Activated T-helper 2 cell treated with anti-CD3 and anti-CD28 coated beads, Interferon-gamma antibody, Interleukin-2, Interleukin-4, amounts not matched to agents 10 μg/mL and 5 μg/mL and 100 μg/mL, durations not matched to agents 14 hours and 24 hours and 36 hours (primary cell): ENCODE measurements around the gene FOXF1. TPM values are rescaled to one million over a fixed set of nuclear protein-coding genes. Genes with fewer than 3 reads are reported as not detected.

Experiments used
- DNase-seq: peaks from one replicate; pipeline ENCODE4 v3.0.0; 2021; ENCODE audit warnings: low spot score
- H3K27ac Mint-ChIP-seq: one replicate; pipeline ENCODE4 v1.8.0; 2021; ENCODE audit warnings: mixed read lengths
- H3K27me3 Mint-ChIP-seq: one replicate; pipeline ENCODE4 v1.8.0; 2021; ENCODE audit warnings: low read depth, mixed read lengths
- H3K36me3 Mint-ChIP-seq: one replicate; pipeline ENCODE4 v1.8.0; 2021; ENCODE audit warnings: low read depth, mixed read lengths
- H3K4me1 Mint-ChIP-seq: one replicate; pipeline ENCODE4 v1.8.0; 2021; ENCODE audit warnings: low read depth, mixed read lengths
- H3K4me3 Mint-ChIP-seq: one replicate; pipeline ENCODE4 v1.8.0; 2021; ENCODE audit warnings: low read depth, mild to moderate bottlenecking, moderate library complexity, mixed read lengths
- H3K9me3 Mint-ChIP-seq: one replicate; pipeline ENCODE4 v1.8.0; 2021; ENCODE audit warnings: mixed read lengths
- intact Hi-C: fragments of 100-400 bp; cut with micrococcal nuclease; formaldehyde crosslinking; loops from one replicate; pipeline ENCODE4 v1.15.1; 2023
- total RNA-seq: library from RNA; stranded (reverse); gene quantifications from 2 replicates; pipeline ENCODE4 v1.2.3, GENCODE V29; 2022

FOXF1 gene
- total RNA-seq, 1 donor from 2014 or later, result not detected

GRCh38 chr16:86556576-86556975, 46.2 kb downstream of the FOXF1 start:
- no peaks in the 10 kb centered on the region for H3K9me3 Mint-ChIP-seq
- no peak overlapping the region for H3K27ac Mint-ChIP-seq
- H3K4me3 Mint-ChIP-seq, result peak overlapping the region; percentile 86
- peaks cover 14% of the 10 kb centered on the region for H3K36me3 Mint-ChIP-seq
- intact Hi-C loops, result loop anchor here (10.0 kb wide), 1 partner anchor 828 kb away; the partner anchor contains the start of gene FBXO31
- no peak for DNase-seq
- H3K27me3 Mint-ChIP-seq, result peaks cover 8% of the 10 kb centered on the region
- peaks cover 16% of the 10 kb centered on the region for H3K4me1 Mint-ChIP-seq

- Mint-ChIP-seq H3K27me3 (peaks cover 8% of the 10 kb centered on the region), H3K4me1 (peaks cover 13% of the 10 kb centered on the region), H3K4me3 (no peak overlapping the region), H3K36me3 (peaks cover 7% of the 10 kb centered on the region), H3K27ac (no peak overlapping the region), H3K9me3 (no peaks in the 10 kb centered on the region)
- intact Hi-C loops, result loop anchor here (10.0 kb wide), 1 partner anchor 827 kb away; the partner anchor contains the start of gene FBXO31
- no peak for DNase-seq
These were observed 47.3 kb downstream of the FOXF1 start for GRCh38 chr16:86557587-86557986.

DNA sequence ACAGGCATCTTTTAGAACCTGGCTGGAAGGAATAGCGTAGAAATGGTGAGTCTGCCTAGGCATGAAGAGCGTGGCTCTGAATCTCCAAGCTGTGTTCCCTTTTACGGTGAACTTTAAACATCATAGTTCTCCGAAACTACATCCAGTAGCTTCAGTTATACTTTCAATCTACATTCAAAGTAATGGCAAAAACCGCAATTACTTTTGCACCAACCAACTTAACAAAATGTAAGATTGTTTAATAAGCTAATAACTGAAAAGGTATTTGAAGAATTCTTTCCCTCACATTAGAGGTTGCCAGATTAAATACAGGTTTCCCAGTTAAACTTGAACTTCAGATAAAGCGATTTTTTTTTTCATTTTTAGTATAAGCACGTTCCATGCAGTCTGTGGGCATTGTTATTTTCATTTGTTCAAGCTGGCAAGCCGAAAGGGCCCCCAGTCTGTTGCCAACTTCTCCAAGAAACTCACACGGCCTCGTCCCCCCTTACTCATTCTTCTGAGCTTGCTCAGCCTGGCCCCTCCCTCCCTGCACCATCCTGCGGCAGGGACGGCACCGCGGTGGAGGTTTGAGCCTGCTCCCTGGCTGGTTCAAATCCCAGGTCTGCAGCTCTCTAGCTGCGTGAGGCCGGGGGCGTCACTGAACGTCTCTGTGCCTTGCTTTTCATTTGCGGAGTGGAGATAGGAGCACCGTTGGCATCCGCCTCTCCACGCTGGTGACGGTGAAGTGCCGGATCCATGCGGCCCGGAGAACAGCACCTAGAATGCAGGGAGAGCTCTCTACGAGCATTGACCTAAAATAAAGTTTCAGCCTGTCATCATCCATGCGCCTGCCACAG, 48.2 kb downstream of the FOXF1 start:
- Mint-ChIP-seq H3K27ac (no peak overlapping the region), H3K4me1 (peaks cover 11% of the 10 kb centered on the region), H3K36me3 (peaks cover 3% of the 10 kb centered on the region), H3K27me3 (peaks cover 15% of the 10 kb centered on the region), H3K4me3 (no peak overlapping the region), H3K9me3 (no peaks in the 10 kb centered on the region)
- intact Hi-C loops, result loop anchor here (10.0 kb wide), 1 partner anchor 826 kb away; the partner anchor contains the start of gene FBXO31
- no peak for DNase-seq

GRCh38 chr16:86559802-86560305, 49.5 kb downstream of the FOXF1 start:
- peaks cover 27% of the 10 kb centered on the region for H3K27me3 Mint-ChIP-seq

DNA sequence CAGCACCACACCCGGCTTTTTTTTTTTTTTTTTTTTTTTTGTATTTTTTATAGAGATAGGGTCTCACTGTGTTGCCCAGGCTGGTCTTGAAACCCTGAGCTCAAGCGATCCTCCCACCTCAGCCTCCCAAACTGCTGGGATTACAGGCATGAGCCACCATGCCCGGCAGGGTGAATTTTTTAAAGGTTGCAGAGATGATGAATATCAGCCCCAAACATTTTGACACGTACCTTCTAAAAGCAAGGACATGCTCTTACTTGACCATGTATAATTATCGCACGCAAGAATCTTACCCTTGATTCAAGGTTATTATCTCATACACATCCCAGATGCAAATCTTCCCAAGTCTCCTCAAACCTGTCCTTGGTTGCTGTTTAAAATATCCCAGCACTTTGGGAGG, 52.0 kb downstream of the FOXF1 start:
- Mint-ChIP-seq H3K4me1 (peaks cover 5% of the 10 kb centered on the region), H3K9me3 (no peaks in the 10 kb centered on the region), H3K27me3 (peaks cover 44% of the 10 kb centered on the region), H3K27ac (no peak overlapping the region), H3K4me3 (no peak overlapping the region), H3K36me3 (no peaks in the 10 kb centered on the region)
- intact Hi-C loops, result loop anchor here (5.0 to 10.0 kb wide), 2 partner anchors 172 to 515 kb away; no protein-coding TSS in a partner anchor
- no peak for DNase-seq

More at GRCh38 chr16:86559802-86560305, 49.5 kb downstream of the FOXF1 start:
- Mint-ChIP-seq H3K4me1 (peaks cover 9% of the 10 kb centered on the region), H3K36me3 (peaks cover 2% of the 10 kb centered on the region), H3K27ac (no peak overlapping the region), H3K4me3 (no peak overlapping the region), H3K9me3 (no peaks in the 10 kb centered on the region)
- DNase-seq, result no peak
- intact Hi-C loops, result loop anchor here (5.0 to 10.0 kb wide), 3 partner anchors 175 to 825 kb away; partner anchors contain the start of gene FBXO31

DNA sequence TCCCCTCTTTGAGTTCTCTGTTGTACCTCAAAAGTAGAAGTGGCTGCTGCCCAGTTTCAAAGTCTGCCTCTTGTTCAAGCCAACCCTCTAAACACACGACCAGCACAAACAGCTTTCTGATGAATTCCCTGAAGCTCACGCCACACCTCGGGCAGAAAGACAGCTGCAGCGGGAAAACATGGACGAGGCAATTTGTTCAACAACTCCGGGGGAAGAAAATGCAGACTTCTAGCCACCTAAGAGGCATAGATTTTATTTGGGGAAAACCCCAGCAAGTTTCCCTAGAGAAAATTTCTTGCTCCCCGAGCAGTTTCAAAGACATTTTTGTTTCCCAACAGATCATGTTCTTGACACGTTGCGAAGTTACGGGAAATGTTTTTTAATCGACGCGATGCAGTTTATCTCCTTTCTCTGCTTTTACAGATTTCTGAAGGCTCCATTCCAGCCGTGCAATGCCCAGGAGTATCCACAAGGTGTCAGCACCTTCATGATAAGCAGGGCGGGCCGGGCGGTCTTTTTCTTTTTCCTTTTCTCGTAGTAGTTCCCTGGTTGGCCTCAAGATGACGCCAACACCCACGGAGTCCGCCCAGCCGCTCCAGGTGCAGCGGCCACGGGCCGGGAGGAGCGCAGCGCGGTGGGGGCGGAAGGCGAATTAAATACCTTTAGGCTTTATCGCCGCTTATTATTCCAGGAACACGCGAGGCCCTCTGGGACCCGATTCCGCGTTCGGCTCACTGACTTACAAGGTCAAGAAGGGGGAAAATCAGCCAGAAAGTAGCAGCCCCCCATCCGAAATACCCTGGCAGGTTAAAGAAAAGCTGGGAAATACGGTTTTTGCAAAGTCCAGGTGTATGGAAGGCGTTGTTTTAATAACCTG, 53.4 kb downstream of the FOXF1 start:
- Mint-ChIP-seq H3K4me1 (peaks cover 5% of the 10 kb centered on the region), H3K27me3 (peaks cover 45% of the 10 kb centered on the region), H3K36me3 (no peaks in the 10 kb centered on the region), H3K9me3 (no peaks in the 10 kb centered on the region), H3K4me3 (no peak overlapping the region), H3K27ac (peak overlapping the region; percentile 11)
- DNase-seq, result peak; percentile 80
- intact Hi-C loops, result loop anchor here (1.0 to 10.0 kb wide), 5 partner anchors 47 to 514 kb away; no protein-coding TSS in a partner anchor

Other genes starting within 250 kb of the FOXF1 start
- 21.9 and 22.8 TPM in 2 replicates for gene MTHFSD, start 44.7 kb downstream of the FOXF1 start, total RNA-seq
- gene FOXC2, start 56.3 kb downstream of the FOXF1 start, total RNA-seq, result 0.07 TPM in 1 of 2 replicates, not detected in the other
- 0.05 and 0.23 TPM in 2 replicates for gene FOXL1, start 68.0 kb downstream of the FOXF1 start, total RNA-seq